ENCODE data around the gene ERICH6B.

Gene ERICH6B

GRCh38 chr13:45545686-45546409, 69.7 kb downstream of the ERICH6B start:
- no peaks in the 10 kb centered on the region for H3K79me2 ChIP-seq (ENCODE audit: insufficient read depth, low read length)
- no peaks in the 10 kb centered on the region for H3K9me2 ChIP-seq (ENCODE audit: low read depth, low read length)
- no peak overlapping the region for H3K9ac ChIP-seq (ENCODE audit: low read length)
- no peak overlapping the region for H3K4me3 ChIP-seq (ENCODE audit: low read depth, low read length, poor library complexity, severe bottlenecking)
- no peaks in the 10 kb centered on the region for H3F3A ChIP-seq (ENCODE audit: insufficient read depth, low read length)
- no peak overlapping the region for H3K27ac ChIP-seq (ENCODE audit: low read depth, low read length, poor library complexity, severe bottlenecking)
- H3K36me3 ChIP-seq (ENCODE audit: insufficient read depth, low read length) = no peaks in the 10 kb centered on the region
- no peaks in the 10 kb centered on the region for H3K9me3 ChIP-seq (ENCODE audit: low read length)
- no peaks in the 10 kb centered on the region for H4K20me1 ChIP-seq (ENCODE audit: insufficient read depth, low read length)
- no peak overlapping the region for H3K4me2 ChIP-seq (ENCODE audit: low read length)
- H3K4me1 ChIP-seq (ENCODE audit: insufficient read depth, low read length, severe bottlenecking) = no peaks in the 10 kb centered on the region
- TF ChIP-seq EZH2 (IDR thresholded peaks at IDR 0.05; ENCODE audit: borderline replicate concordance, low read length) (no peak), CTCF (IDR thresholded peaks at IDR 0.05; ENCODE audit: low read length) (no peak)
- no peak overlapping the region for H2AFZ ChIP-seq (ENCODE audit: low read length)
- no peaks in the 10 kb centered on the region for H3K27me3 ChIP-seq (ENCODE audit: insufficient read depth, low read length)

- Histone ChIP-seq H3K9me2 (ENCODE audit: low read depth, low read length) (no peaks in the 10 kb centered on the region), H3K79me2 (ENCODE audit: insufficient read depth, low read length) (no peaks in the 10 kb centered on the region), H3K4me1 (ENCODE audit: insufficient read depth, low read length, severe bottlenecking) (no peaks in the 10 kb centered on the region), H3K36me3 (ENCODE audit: insufficient read depth, low read length) (no peaks in the 10 kb centered on the region), H4K20me1 (ENCODE audit: insufficient read depth, low read length) (no peaks in the 10 kb centered on the region), H3K4me2 (ENCODE audit: low read length) (no peak overlapping the region), H3K9ac (ENCODE audit: low read length) (no peak overlapping the region), H3K27me3 (ENCODE audit: insufficient read depth, low read length) (no peaks in the 10 kb centered on the region), H3F3A (ENCODE audit: insufficient read depth, low read length) (no peaks in the 10 kb centered on the region), H2AFZ (ENCODE audit: low read length) (no peak overlapping the region), H3K9me3 (ENCODE audit: low read length) (no peaks in the 10 kb centered on the region), H3K4me3 (ENCODE audit: low read depth, low read length, poor library complexity, severe bottlenecking) (no peak overlapping the region), H3K27ac (ENCODE audit: low read depth, low read length, poor library complexity, severe bottlenecking) (no peak overlapping the region)
- TF ChIP-seq CTCF (IDR thresholded peaks at IDR 0.05; ENCODE audit: low read length) (no peak), EZH2 (IDR thresholded peaks at IDR 0.05; ENCODE audit: borderline replicate concordance, low read length) (no peak)
These were observed 71.0 kb downstream of the ERICH6B start for GRCh38 chr13:45544520-45544919.

GRCh38 chr13:45542878-45543277, 72.7 kb downstream of the ERICH6B start:
- no peaks in the 10 kb centered on the region for H3K27me3 ChIP-seq (ENCODE audit: insufficient read depth, low read length)
- TF ChIP-seq EZH2 (IDR thresholded peaks at IDR 0.05; ENCODE audit: borderline replicate concordance, low read length) (no peak), CTCF (IDR thresholded peaks at IDR 0.05; ENCODE audit: low read length) (no peak)
- no peak overlapping the region for H3K27ac ChIP-seq (ENCODE audit: low read depth, low read length, poor library complexity, severe bottlenecking)
- H3K9ac ChIP-seq (ENCODE audit: low read length) = no peak overlapping the region
- H3K79me2 ChIP-seq (ENCODE audit: insufficient read depth, low read length) = no peaks in the 10 kb centered on the region
- no peak overlapping the region for H2AFZ ChIP-seq (ENCODE audit: low read length)
- no peaks in the 10 kb centered on the region for H4K20me1 ChIP-seq (ENCODE audit: insufficient read depth, low read length)
- no peaks in the 10 kb centered on the region for H3K9me2 ChIP-seq (ENCODE audit: low read depth, low read length)
- H3K9me3 ChIP-seq (ENCODE audit: low read length) = no peaks in the 10 kb centered on the region
- H3K4me3 ChIP-seq (ENCODE audit: low read depth, low read length, poor library complexity, severe bottlenecking) = no peak overlapping the region
- no peaks in the 10 kb centered on the region for H3K4me1 ChIP-seq (ENCODE audit: insufficient read depth, low read length, severe bottlenecking)
- H3K4me2 ChIP-seq (ENCODE audit: low read length) = no peak overlapping the region
- no peaks in the 10 kb centered on the region for H3F3A ChIP-seq (ENCODE audit: insufficient read depth, low read length)
- H3K36me3 ChIP-seq (ENCODE audit: insufficient read depth, low read length) = no peaks in the 10 kb centered on the region

Measured in OCI-LY1 (cell line).